ENCODE measurements around the gene FGFBP3. TPM values are rescaled to one million over a fixed set of nuclear protein-coding genes. Genes with fewer than 3 reads are reported as not detected.

The FGFBP3 gene
- total and polyA plus RNA-seq, 2 of the 4 experiments (the other 2 are of a cell fraction) = under 0.01 to 0.36 TPM

GRCh38 chr10:91891125-91892001 is 17.9 kb downstream of the FGFBP3 start:
- Histone ChIP-seq H3K4me1 (ENCODE audit: control insufficient read depth, insufficient read depth, low read length) (peaks cover 2% of the 10 kb centered on the region; the same call in 1 of the 2 replicates), H3K9ac (ENCODE audit: low read depth, low read length) (no peak overlapping the region), H4K5ac (ENCODE audit: low read depth, low read length) (no peak overlapping the region), H3K4ac (ENCODE audit: low read depth, low read length) (no peak overlapping the region), H3K9me1 (ENCODE audit: insufficient read depth, low read length) (peaks cover 9% of the 10 kb centered on the region), H2BK5ac (ENCODE audit: low read depth, low read length, poor library complexity, severe bottlenecking) (no peak overlapping the region), H3K36me3 (ENCODE audit: control insufficient read depth, insufficient read depth, low read length) (no peaks in the 10 kb centered on the region), H4K8ac (ENCODE audit: low read depth in 2 of 2, low read length in 2 of 2) (no peak overlapping the region), H3K4me3 (ENCODE audit: insufficient read depth, low read depth, low read length) (no peak overlapping the region), H2AK9ac (replicated peaks; ENCODE audit: low read depth, low read length, poor library complexity) (no peak overlapping the region), H2BK120ac (ENCODE audit: low read depth, low read length) (no peak overlapping the region), H4K20me1 (ENCODE audit: insufficient read depth, low read length) (no peaks in the 10 kb centered on the region), H3K14ac (replicated peaks; ENCODE audit: low read depth, low read length) (no peak overlapping the region), H3K18ac (ENCODE audit: low read depth, low read length) (no peak overlapping the region), H3K9me3 (ENCODE audit: control insufficient read depth, insufficient read depth, low read length) (no peaks in the 10 kb centered on the region), H2AK5ac (ENCODE audit: low read depth, low read length) (no peak overlapping the region), H3K79me1 (ENCODE audit: low read depth in 1 of 2, low read length in 2 of 2) (no peaks in the 10 kb centered on the region), H4K91ac (ENCODE audit: insufficient read depth, low read depth, low read length) (no peak overlapping the region), H2BK20ac (ENCODE audit: low read depth, low read length) (no peak overlapping the region), H3K23ac (ENCODE audit: low read depth, low read length) (no peak overlapping the region), H3K27me3 (ENCODE audit: control insufficient read depth, insufficient read depth, low read length) (no peaks in the 10 kb centered on the region), H3K27ac (ENCODE audit: insufficient read depth, low read length) (no peak overlapping the region), H2AFZ (replicated peaks; ENCODE audit: low read length, poor library complexity) (no peak overlapping the region), H2BK15ac (ENCODE audit: low read depth, low read length) (no peak overlapping the region), H3K4me2 (ENCODE audit: low read depth, low read length) (no peak overlapping the region), H3K56ac (ENCODE audit: extremely low read depth, insufficient read depth, low read length) (no peak overlapping the region)
- ATAC-seq (ENCODE audit: low read depth) = peak; percentile 75
- dilution Hi-C loops (cut with HindIII; ENCODE audit: low sequenced_read_pairs, unreplicated experiment) = no loop called here
- CTCF ChIA-PET = interaction anchor here (0.7 kb wide), 1 partner anchor 56 kb away, joined by 3 read pairs; no protein-coding TSS in a partner anchor
- BruUV-seq (replicated peaks) = no TSS peak
- POLR2A ChIA-PET (ENCODE audit: unreplicated experiment) = no interaction called here
- WGBS, 2 experiments (ENCODE audit: extremely low coverage in 2 of 2, insufficient read length in 1 of 2) = 100% methylated on average over 1 of the region's 1 CpG; no CpG with 5 or more reads in 1 of the 2 experiments
- TF ChIP-seq FOS (IDR thresholded peaks at IDR 0.05; ENCODE audit: low read depth, low read length) (0 out of 2 replicates have a peak, but pooled peaks have one; percentile 23), BHLHE40 (IDR thresholded peaks at IDR 0.05; ENCODE audit: low read depth, low read length) (no peak), ELK1 (IDR thresholded peaks at IDR 0.05; ENCODE audit: borderline replicate concordance, low read depth, low read length) (no peak), CEBPB (IDR thresholded peaks at IDR 0.05; ENCODE audit: low read depth, low read length) (peak; percentile 92), RFX5 (IDR thresholded peaks at IDR 0.05; ENCODE audit: low read depth, low read length) (no peak), RCOR1 (IDR thresholded peaks at IDR 0.05; ENCODE audit: insufficient replicate concordance, low read length) (no peak)
- TF ChIP-seq, protein P1, sequence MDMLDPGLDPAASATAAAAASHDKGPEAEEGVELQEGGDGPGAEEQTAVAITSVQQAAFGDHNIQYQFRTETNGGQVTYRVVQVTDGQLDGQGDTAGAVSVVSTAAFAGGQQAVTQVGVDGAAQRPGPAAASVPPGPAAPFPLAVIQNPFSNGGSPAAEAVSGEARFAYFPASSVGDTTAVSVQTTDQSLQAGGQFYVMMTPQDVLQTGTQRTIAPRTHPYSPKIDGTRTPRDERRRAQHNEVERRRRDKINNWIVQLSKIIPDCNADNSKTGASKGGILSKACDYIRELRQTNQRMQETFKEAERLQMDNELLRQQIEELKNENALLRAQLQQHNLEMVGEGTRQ (IDR thresholded peaks at IDR 0.05; ENCODE audit: low read depth, low read length) = no peak
- in situ Hi-C loops (cut with MboI; ENCODE audit: low sequenced_read_pairs) = no loop called here
- intact Hi-C loops (cut with micrococcal nuclease) = no loop called here
- peak; percentile 83 for DNase-seq

Data from IMR-90 (cell line).